H9 (cell line): Measurements from ENCODE around the gene DEFB116. TPM values are rescaled to one million over a fixed set of nuclear protein-coding genes. Genes with fewer than 3 reads are reported as not detected.

Experiments
- DNase-seq: peaks from one replicate; pipeline ENCODE4 v3.0.0-alpha.2; 2017
- H2AFZ ChIP-seq: one replicate; pipeline ENCODE4 v1.6.1; 2013; ENCODE audit warnings: mild to moderate bottlenecking, low read length, control low read depth, moderate library complexity
- H2AK5ac ChIP-seq: 2 replicates; pipeline ENCODE4 v1.6.1; 2013; ENCODE audit warnings: low read length, control low read depth, mixed read lengths; ENCODE audit not compliant: insufficient read length
- H2BK120ac ChIP-seq: one replicate; pipeline ENCODE4 v1.6.1; 2013; ENCODE audit warnings: low read depth, mild to moderate bottlenecking, low read length, control low read depth, inconsistent platforms; ENCODE audit not compliant: poor library complexity, severe bottlenecking
- H2BK12ac ChIP-seq: 2 replicates; pipeline ENCODE4 v1.6.1; 2013; ENCODE audit warnings: low read length, control low read depth, mixed read lengths, low read depth; ENCODE audit not compliant: insufficient read length
- H2BK15ac ChIP-seq: 2 replicates; pipeline ENCODE4 v1.6.1; 2013; ENCODE audit warnings: low read depth, low read length, control low read depth
- H2BK20ac ChIP-seq: one replicate; pipeline ENCODE4 v1.6.1; 2013; ENCODE audit warnings: low read depth, mild to moderate bottlenecking, low read length, control low read depth, inconsistent platforms; ENCODE audit not compliant: poor library complexity, severe bottlenecking
- H2BK5ac ChIP-seq: 2 replicates; pipeline ENCODE4 v1.6.1; 2013; ENCODE audit warnings: low read length, control low read depth, mixed read lengths; ENCODE audit not compliant: insufficient read length
- H3K14ac ChIP-seq: 2 replicates; pipeline ENCODE4 v1.6.1; 2013; ENCODE audit warnings: low read length, control low read depth; ENCODE audit not compliant: insufficient read depth
- H3K18ac ChIP-seq: 2 replicates; pipeline ENCODE4 v1.6.1; 2013; ENCODE audit warnings: low read depth, mild to moderate bottlenecking, mixed read lengths, low read length, control low read depth; ENCODE audit not compliant: insufficient read length
- H3K23ac ChIP-seq: 2 replicates; pipeline ENCODE4 v1.6.1; 2013; ENCODE audit warnings: low read length, control low read depth, mixed read lengths, low read depth; ENCODE audit not compliant: insufficient read length
- H3K23me2 ChIP-seq: 2 replicates; pipeline ENCODE4 v1.6.1; 2013; ENCODE audit warnings: low read depth, mild to moderate bottlenecking, mixed read lengths, low read length, control low read depth; ENCODE audit not compliant: insufficient read length, poor library complexity, severe bottlenecking
- H3K27ac ChIP-seq: 2 replicates; pipeline ENCODE4 v1.5.1; 2013; ENCODE audit warnings: low read length, control low read depth, mixed read lengths, low read depth; ENCODE audit not compliant: insufficient read length
- H3K27me3 ChIP-seq: 2 replicates; pipeline ENCODE4 v1.6.1; 2013; ENCODE audit warnings: low read length, control low read depth, inconsistent platforms; ENCODE audit not compliant: insufficient read depth
- H3K4ac ChIP-seq: 2 replicates; pipeline ENCODE4 v1.6.1; 2013; ENCODE audit warnings: low read depth, mild to moderate bottlenecking, control low read depth, inconsistent platforms, low read length, moderate library complexity
- H3K4me1 ChIP-seq: 2 replicates; pipeline ENCODE4 v1.6.1; 2013; ENCODE audit warnings: low read length, control low read depth, inconsistent platforms; ENCODE audit not compliant: insufficient read depth
- H3K4me2 ChIP-seq: 2 replicates; pipeline ENCODE4 v1.6.1; 2013; ENCODE audit warnings: low read length, control low read depth, mixed read lengths; ENCODE audit not compliant: insufficient read length, insufficient read depth
- H3K56ac ChIP-seq: 2 replicates; pipeline ENCODE4 v1.6.1; 2013; ENCODE audit warnings: low read depth, mild to moderate bottlenecking, mixed read lengths, low read length, control low read depth; ENCODE audit not compliant: insufficient read length
- H3K79me1 ChIP-seq: 2 replicates; pipeline ENCODE4 v1.6.1; 2013; ENCODE audit warnings: low read depth, mild to moderate bottlenecking, moderate library complexity, low read length, control low read depth, inconsistent platforms; ENCODE audit not compliant: insufficient read depth, poor library complexity, severe bottlenecking
- H3K79me2 ChIP-seq: 2 replicates; pipeline ENCODE4 v1.6.1; 2013; ENCODE audit warnings: low read length, control low read depth, inconsistent platforms; ENCODE audit not compliant: insufficient read depth
- H3K9ac ChIP-seq: 2 replicates; pipeline ENCODE4 v1.6.1; 2013; ENCODE audit warnings: low read length, control low read depth, mixed read lengths; ENCODE audit not compliant: insufficient read length; ENCODE audit errors: extremely low read depth
- H3K9me3 ChIP-seq: one replicate; pipeline ENCODE4 v1.6.1; 2013; ENCODE audit warnings: low read depth, low read length, inconsistent platforms; ENCODE audit not compliant: control insufficient read depth
- H3T11ph ChIP-seq: one replicate; pipeline ENCODE4 v1.6.1; 2013; ENCODE audit warnings: mild to moderate bottlenecking, low read length, control low read depth, inconsistent platforms
- H4K20me1 ChIP-seq: one replicate; pipeline ENCODE4 v1.6.1; 2013; ENCODE audit not compliant: control insufficient read depth, insufficient read length, insufficient read depth
- H4K5ac ChIP-seq: 2 replicates; pipeline ENCODE4 v1.6.1; 2013; ENCODE audit warnings: low read depth, mild to moderate bottlenecking, mixed read lengths, low read length, control low read depth; ENCODE audit not compliant: insufficient read length
- H4K8ac ChIP-seq: replicated peaks from 2 replicates; pipeline ENCODE4 v1.6.1; 2013; ENCODE audit warnings: low read length, control low read depth, mixed read lengths, low read depth; ENCODE audit not compliant: insufficient read length
- H4K91ac ChIP-seq: 2 replicates; pipeline ENCODE4 v1.6.1; 2013; ENCODE audit warnings: low read depth, mild to moderate bottlenecking, moderate library complexity, mixed read lengths, low read length, control low read depth; ENCODE audit not compliant: insufficient read length
- H3K27ac Mint-ChIP-seq, 3 experiments: 2 replicates in 2 of 3; 3 replicates in 1 of 3; pipeline ENCODE4 v1.8.0; 2020 to 2021; ENCODE audit warnings: mixed read lengths in 3 of 3, mild to moderate bottlenecking in 1 of 3, moderate library complexity in 1 of 3
- H3K27me3 Mint-ChIP-seq: 2 replicates; pipeline ENCODE4 v1.8.0; 2021; ENCODE audit warnings: low read depth, mild to moderate bottlenecking, moderate library complexity, mixed read lengths
- H3K36me3 Mint-ChIP-seq, 3 experiments: 2 replicates in 2 of 3; 3 replicates in 1 of 3; pipeline ENCODE4 v1.8.0; 2020 to 2021; ENCODE audit warnings: low read depth in 3 of 3, mixed read lengths in 3 of 3; ENCODE audit not compliant: insufficient read depth in 1 of 3
- H3K4me1 Mint-ChIP-seq, 2 experiments: 2 replicates each; pipeline ENCODE4 v1.8.0; 2020; ENCODE audit warnings: mixed read lengths in 2 of 2
- H3K4me3 Mint-ChIP-seq, 2 experiments: 2 replicates in 1 of 2; 3 replicates in 1 of 2; pipeline ENCODE4 v1.8.0; 2020 to 2021; ENCODE audit warnings: mild to moderate bottlenecking in 2 of 2, mixed read lengths in 2 of 2, moderate library complexity in 1 of 2
- H3K9me3 Mint-ChIP-seq, 2 experiments: 2 replicates in 1 of 2; 3 replicates in 1 of 2; pipeline ENCODE4 v1.8.0; 2020; ENCODE audit warnings: mild to moderate bottlenecking in 2 of 2, mixed read lengths in 2 of 2, moderate library complexity in 1 of 2
- WGBS: extraction: QIAGEN DNeasy Blood & Tissue Kit; methylation state at CpG from one replicate; pipeline ENCODE4 v1.1.7; 2013; ENCODE audit warnings: missing lambda C conversion rate, low lambda C conversion rate, mixed read lengths; ENCODE audit not compliant: insufficient read length; ENCODE audit errors: extremely low coverage; 5-methylcytosine and 5-hydroxymethylcytosine counted together
- total RNA-seq: library from RNA; stranded (reverse); gene quantifications from 2 replicates; pipeline ENCODE4 v1.2.1, GENCODE V29; 2021
- TF ChIP-seq, protein P1 (sequence below): fragments of 200-600 bp; sonication (generic); conservative IDR thresholded peaks from 3 replicates; pipeline ENCODE4 v1.8.0; 2021; ENCODE audit warnings: antibody characterized with exemption, mild to moderate bottlenecking

DEFB116 gene
- total RNA-seq, 1 experiment from 2014 or later, result not detected

DNA sequence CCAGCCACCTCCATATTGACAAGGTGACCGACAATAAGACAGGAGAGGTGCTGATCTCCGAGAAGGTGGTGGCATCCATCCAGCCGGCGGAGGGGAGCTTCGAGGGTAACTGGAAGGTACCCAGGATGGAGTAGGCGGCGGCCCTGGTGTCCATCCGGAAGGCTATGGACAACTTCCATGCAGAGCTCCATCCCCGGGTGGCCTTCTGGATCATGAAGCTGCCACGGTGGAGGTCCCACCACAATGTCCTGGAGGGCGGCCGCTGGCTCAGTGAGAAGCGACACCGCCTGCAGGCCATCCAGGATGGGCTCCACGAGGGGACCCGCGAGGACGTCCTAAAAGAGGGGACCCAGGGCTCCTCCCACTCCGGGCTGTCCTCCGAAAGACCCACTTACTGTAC is 33.9 kb downstream of the DEFB116 start:
- Mint-ChIP-seq H3K4me3 (no peak overlapping the region), H3K27ac (no peak overlapping the region), H3K4me1 (no peaks in the 10 kb centered on the region), H3K9me3 (peaks cover 88 to 93% of the 10 kb centered on the region in 2 experiments), H3K36me3 (peaks cover under 1 to 38% (median 14%) of the 10 kb centered on the region in 3 experiments; a peak in 6 of 7 replicates), H3K27me3 (peaks cover 8% of the 10 kb centered on the region)
- no peaks in the 10 kb centered on the region for H3K79me1 ChIP-seq
- H3K9me3 ChIP-seq, result peaks cover 60% of the 10 kb centered on the region
- no peak overlapping the region for H3T11ph ChIP-seq
- H2AFZ ChIP-seq, result no peak overlapping the region
- no peak overlapping the region for H4K91ac ChIP-seq
- H3K27ac ChIP-seq, result no peak overlapping the region
- H3K9ac ChIP-seq, result no peak overlapping the region
- no peak overlapping the region for H3K4me2 ChIP-seq
- no peak overlapping the region for H2AK5ac ChIP-seq
- H3K18ac ChIP-seq, result no peak overlapping the region
- H3K23ac ChIP-seq, result no peak overlapping the region
- no peak for DNase-seq
- no peak overlapping the region for H2BK120ac ChIP-seq
- H3K4me1 ChIP-seq, result no peaks in the 10 kb centered on the region
- TF ChIP-seq, protein P1, sequence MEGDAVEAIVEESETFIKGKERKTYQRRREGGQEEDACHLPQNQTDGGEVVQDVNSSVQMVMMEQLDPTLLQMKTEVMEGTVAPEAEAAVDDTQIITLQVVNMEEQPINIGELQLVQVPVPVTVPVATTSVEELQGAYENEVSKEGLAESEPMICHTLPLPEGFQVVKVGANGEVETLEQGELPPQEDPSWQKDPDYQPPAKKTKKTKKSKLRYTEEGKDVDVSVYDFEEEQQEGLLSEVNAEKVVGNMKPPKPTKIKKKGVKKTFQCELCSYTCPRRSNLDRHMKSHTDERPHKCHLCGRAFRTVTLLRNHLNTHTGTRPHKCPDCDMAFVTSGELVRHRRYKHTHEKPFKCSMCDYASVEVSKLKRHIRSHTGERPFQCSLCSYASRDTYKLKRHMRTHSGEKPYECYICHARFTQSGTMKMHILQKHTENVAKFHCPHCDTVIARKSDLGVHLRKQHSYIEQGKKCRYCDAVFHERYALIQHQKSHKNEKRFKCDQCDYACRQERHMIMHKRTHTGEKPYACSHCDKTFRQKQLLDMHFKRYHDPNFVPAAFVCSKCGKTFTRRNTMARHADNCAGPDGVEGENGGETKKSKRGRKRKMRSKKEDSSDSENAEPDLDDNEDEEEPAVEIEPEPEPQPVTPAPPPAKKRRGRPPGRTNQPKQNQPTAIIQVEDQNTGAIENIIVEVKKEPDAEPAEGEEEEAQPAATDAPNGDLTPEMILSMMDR, result no peak
- H2BK15ac ChIP-seq, result no peak overlapping the region
- no peaks in the 10 kb centered on the region for H3K79me2 ChIP-seq
- H3K23me2 ChIP-seq, result no peaks in the 10 kb centered on the region
- H4K20me1 ChIP-seq, result no peaks in the 10 kb centered on the region
- H4K5ac ChIP-seq, result no peak overlapping the region
- no CpG with 5 or more reads among the region's 20 CpGs for WGBS
- no peak overlapping the region for H2BK12ac ChIP-seq
- no peak overlapping the region for H2BK5ac ChIP-seq
- no peak overlapping the region for H3K56ac ChIP-seq
- H3K4ac ChIP-seq, result no peak overlapping the region
- no peak overlapping the region for H3K14ac ChIP-seq
- no peak overlapping the region for H4K8ac ChIP-seq
- no peaks in the 10 kb centered on the region for H3K27me3 ChIP-seq
- no peak overlapping the region for H2BK20ac ChIP-seq
